Caki2 (cell line): ENCODE data around the gene AFTPH. TPM values are rescaled to one million over a fixed set of nuclear protein-coding genes. Genes with fewer than 3 reads are reported as not detected.
A peak's percentile ranks its signal among the peaks of the same experiment; 100 is the strongest.

Experiments
- DNase-seq: peaks from one replicate; pipeline ENCODE4 v3.0.0-alpha.2; 2015; ENCODE audit warnings: low read depth
- in situ Hi-C: cut with HindIII; loops from 2 replicates; pipeline ENCODE4 v1.10.0; 2016; ENCODE audit warnings: low sequenced_read_pairs, low pct_unique_long_range_greater_than_20kb, mixed read lengths
- total RNA-seq: library from RNA; depleted of rRNA; stranded (reverse); fragments of >200 nt; shearing (Covaris generic); gene quantifications from 2 replicates; pipeline ENCODE4 v1.2.3, GENCODE V29; 2014; ENCODE audit warnings: low replicate concordance

The AFTPH gene
- total RNA-seq, 1 experiment from 2014 or later, result 23.9 TPM

- no peak for DNase-seq
Measured at GRCh38 chr2:64491426-64491825, 32.7 kb upstream of the AFTPH start.

GRCh38 chr2:64492272-64492671 is 31.9 kb upstream of the AFTPH start:
- in situ Hi-C loops, result no loop called here
- no peak for DNase-seq

More at GRCh38 chr2:64491426-64491825, 32.7 kb upstream of the AFTPH start:
- in situ Hi-C loops, result no loop called here

- in situ Hi-C loops, result no loop called here
- no peak for DNase-seq
Measured at GRCh38 chr2:64492821-64493220, 31.3 kb upstream of the AFTPH start.

GRCh38 chr2:64493788-64494187 is 30.3 kb upstream of the AFTPH start:
- no peak for DNase-seq
- in situ Hi-C loops, result no loop called here

GRCh38 chr2:64498438-64498837 is 25.7 kb upstream of the AFTPH start:
- in situ Hi-C loops, result no loop called here

GRCh38 chr2:64500549-64500948 is 23.6 kb upstream of the AFTPH start:
- in situ Hi-C loops, result no loop called here
- DNase-seq, result no peak

More at GRCh38 chr2:64498438-64498837, 25.7 kb upstream of the AFTPH start:
- DNase-seq, result no peak

GRCh38 chr2:64501946-64502345 is 22.2 kb upstream of the AFTPH start:
- in situ Hi-C loops, result no loop called here
- DNase-seq, result no peak

- in situ Hi-C loops, result no loop called here
- no peak for DNase-seq
Measured at GRCh38 chr2:64502860-64503259, 21.3 kb upstream of the AFTPH start.

GRCh38 chr2:64504774-64505720 is 19.1 kb upstream of the AFTPH start:
- in situ Hi-C loops, result no loop called here
- no peak for DNase-seq

GRCh38 chr2:64506686-64507085 is 17.4 kb upstream of the AFTPH start:
- in situ Hi-C loops, result no loop called here

GRCh38 chr2:64514008-64514407 is 10.1 kb upstream of the AFTPH start:
- in situ Hi-C loops, result no loop called here
- DNase-seq, result no peak

More at GRCh38 chr2:64506686-64507085, 17.4 kb upstream of the AFTPH start:
- DNase-seq, result no peak

- in situ Hi-C loops, result no loop called here
- DNase-seq, result no peak
Measured at GRCh38 chr2:64515086-64515485, 9.0 kb upstream of the AFTPH start.

- no peak for DNase-seq
- in situ Hi-C loops, result no loop called here
Measured at GRCh38 chr2:64516651-64517510, 7.2 kb upstream of the AFTPH start.

- in situ Hi-C loops, result no loop called here
- DNase-seq, result no peak
Measured at GRCh38 chr2:64517511-64517884, 6.6 kb upstream of the AFTPH start.

- peak; percentile 71 for DNase-seq
Measured at GRCh38 chr2:64522843-64523428, 1.2 kb upstream of the AFTPH start.

GRCh38 chr2:64524604-64525316 is 632 bp downstream of the AFTPH start:
- DNase-seq, result no peak
- in situ Hi-C loops, result no loop called here

More at GRCh38 chr2:64522843-64523428, 1.2 kb upstream of the AFTPH start:
- in situ Hi-C loops, result no loop called here

GRCh38 chr2:64525317-64525613 is 1.1 kb downstream of the AFTPH start:
- no peak for DNase-seq
- in situ Hi-C loops, result no loop called here

- in situ Hi-C loops, result no loop called here
- DNase-seq, result no peak
Measured at GRCh38 chr2:64526034-64526433, 1.9 kb downstream of the AFTPH start.
